IMR-90 (cell line): ENCODE results near the gene NEGR1. TPM values are rescaled to one million over a fixed set of nuclear protein-coding genes. Genes with fewer than 3 reads are reported as not detected.

Experiments used
- ATAC-seq: fragments of 200-7000 bp; cut with Tn5 transposase; 2 replicates; pipeline ENCODE4 v1.9.1; 2020; ENCODE audit warnings: low read depth, mild to moderate bottlenecking, moderate library complexity
- BruUV-seq: library from RNA; stranded (reverse); fragments of 400-500 nt; replicated peaks from 2 replicates; lab custom pipeline; 2021; lab: Mats Ljungman, UMichigan
- CTCF ChIA-PET: fragments of 300-600 bp; formaldehyde crosslinking; extraction: SDS; loops from one replicate; lab custom pipeline; 2021; ENCODE audit warnings: antibody characterized with exemption; lab: Yijun Ruan, JAX
- POLR2A ChIA-PET: fragments of 300-600 bp; sonication (Branson Sonifier 250); formaldehyde crosslinking; loops from one replicate; lab custom pipeline; 2022; ENCODE audit warnings: antibody characterized with exemption; ENCODE audit not compliant: unreplicated experiment; lab: Charles Lee
- DNase-seq: peaks from one replicate; pipeline ENCODE4 v3.0.0; 2013
- H2AFZ ChIP-seq: replicated peaks from 2 replicates; pipeline ENCODE3; 2013; ENCODE audit warnings: low read length, mild to moderate bottlenecking; ENCODE audit not compliant: poor library complexity
- H2AK5ac ChIP-seq: 2 replicates; pipeline ENCODE4 v1.6.1; 2013; ENCODE audit warnings: low read depth, low read length, inconsistent platforms
- H2AK9ac ChIP-seq: replicated peaks from 2 replicates; pipeline ENCODE3; 2013; ENCODE audit warnings: mild to moderate bottlenecking, low read depth, low read length, moderate library complexity; ENCODE audit not compliant: poor library complexity
- H2BK120ac ChIP-seq: 2 replicates; pipeline ENCODE4 v1.6.1; 2013; ENCODE audit warnings: low read depth, low read length, inconsistent platforms
- H2BK15ac ChIP-seq: 3 replicates; pipeline ENCODE4 v1.6.1; 2013; ENCODE audit warnings: low read depth, low read length, inconsistent platforms
- H2BK20ac ChIP-seq: 2 replicates; pipeline ENCODE4 v1.6.1; 2013; ENCODE audit warnings: low read depth, mild to moderate bottlenecking, inconsistent platforms, low read length, moderate library complexity
- H2BK5ac ChIP-seq: 2 replicates; pipeline ENCODE4 v1.6.1; 2013; ENCODE audit warnings: mild to moderate bottlenecking, low read depth, low read length, inconsistent platforms; ENCODE audit not compliant: poor library complexity, severe bottlenecking
- H3K14ac ChIP-seq: replicated peaks from 2 replicates; pipeline ENCODE4 v1.6.1; 2013; ENCODE audit warnings: low read depth, low read length, inconsistent platforms
- H3K18ac ChIP-seq: 2 replicates; pipeline ENCODE4 v1.6.1; 2013; ENCODE audit warnings: low read depth, low read length, control low read depth
- H3K23ac ChIP-seq: 2 replicates; pipeline ENCODE4 v1.6.1; 2013; ENCODE audit warnings: low read depth, low read length, inconsistent platforms
- H3K27ac ChIP-seq: 2 replicates; pipeline ENCODE4 v1.5.1; 2013; ENCODE audit warnings: mild to moderate bottlenecking, control low read depth, low read length; ENCODE audit not compliant: insufficient read depth
- H3K27me3 ChIP-seq: 2 replicates; pipeline ENCODE4 v1.6.1; 2013; ENCODE audit warnings: low read length; ENCODE audit not compliant: control insufficient read depth, insufficient read depth
- H3K36me3 ChIP-seq: 2 replicates; pipeline ENCODE4 v1.6.1; 2013; ENCODE audit warnings: low read length, mixed read lengths; ENCODE audit not compliant: control insufficient read depth, insufficient read depth
- H3K4ac ChIP-seq: 2 replicates; pipeline ENCODE4 v1.6.1; 2013; ENCODE audit warnings: low read depth, low read length, inconsistent platforms
- H3K4me1 ChIP-seq: 2 replicates; pipeline ENCODE4 v1.6.1; 2013; ENCODE audit warnings: low read length, mixed read lengths; ENCODE audit not compliant: control insufficient read depth, insufficient read depth
- H3K4me2 ChIP-seq: 2 replicates; pipeline ENCODE4 v1.6.1; 2013; ENCODE audit warnings: low read depth, mild to moderate bottlenecking, control low read depth, low read length, moderate library complexity
- H3K4me3 ChIP-seq: 2 replicates; pipeline ENCODE4 v1.5.1; 2013; ENCODE audit warnings: low read depth, mild to moderate bottlenecking, control low read depth, low read length, moderate library complexity; ENCODE audit not compliant: insufficient read depth
- H3K56ac ChIP-seq: 2 replicates; pipeline ENCODE4 v1.6.1; 2013; ENCODE audit warnings: low read length, inconsistent platforms; ENCODE audit not compliant: insufficient read depth; ENCODE audit errors: extremely low read depth
- H3K79me1 ChIP-seq, 2 experiments: 2 replicates each; pipeline ENCODE4 v1.6.1; 2013; ENCODE audit warnings: low read length in 2 of 2, inconsistent platforms in 1 of 2, low read depth in 1 of 2
- H3K9ac ChIP-seq: 2 replicates; pipeline ENCODE4 v1.6.1; 2013; ENCODE audit warnings: low read depth, low read length, control low read depth
- H3K9me1 ChIP-seq: 2 replicates; pipeline ENCODE4 v1.6.1; 2013; ENCODE audit warnings: low read length, inconsistent platforms; ENCODE audit not compliant: insufficient read depth
- H3K9me3 ChIP-seq: 2 replicates; pipeline ENCODE4 v1.6.1; 2013; ENCODE audit warnings: low read length; ENCODE audit not compliant: control insufficient read depth, insufficient read depth
- H4K20me1 ChIP-seq: 2 replicates; pipeline ENCODE4 v1.6.1; 2013; ENCODE audit warnings: low read length, inconsistent platforms; ENCODE audit not compliant: insufficient read depth
- H4K5ac ChIP-seq: 2 replicates; pipeline ENCODE4 v1.6.1; 2013; ENCODE audit warnings: mild to moderate bottlenecking, low read depth, low read length, control low read depth
- H4K8ac ChIP-seq, 2 experiments: 2 replicates each; pipeline ENCODE4 v1.6.1; 2013; ENCODE audit warnings: low read depth in 2 of 2, low read length in 2 of 2, control low read depth in 1 of 2, inconsistent platforms in 1 of 2
- H4K91ac ChIP-seq: 2 replicates; pipeline ENCODE4 v1.6.1; 2013; ENCODE audit warnings: low read depth, low read length, inconsistent platforms; ENCODE audit not compliant: insufficient read depth
- NFE2L2 ChIP-seq: fragments of 150-350 bp; IDR thresholded peaks from 2 replicates; pipeline ENCODE4 v1.6.1; 2016; ENCODE audit warnings: low read depth, mild to moderate bottlenecking, low read length
- WGBS, 2 experiments: methylation state at CpG; one replicate each; pipeline versions ENCODE4 v1.1.5 to v1.1.7; 2013; ENCODE audit warnings: missing lambda C conversion rate in 2 of 2; ENCODE audit not compliant: insufficient read length in 1 of 2; ENCODE audit errors: extremely low coverage in 2 of 2; 5-methylcytosine and 5-hydroxymethylcytosine counted together
- dilution Hi-C: fragments of 300-500 bp; cut with HindIII; formaldehyde crosslinking; loops from one replicate; pipeline ENCODE4 v1.14.3; 2018; ENCODE audit warnings: low sequenced_read_pairs; ENCODE audit not compliant: unreplicated experiment
- in situ Hi-C: fragments of 300-500 bp; cut with MboI; formaldehyde crosslinking; loops from 3 replicates; pipeline ENCODE4 v1.14.3; 2019; ENCODE audit warnings: low sequenced_read_pairs, inconsistent platforms, mixed read lengths
- intact Hi-C: fragments of 100-400 bp; cut with micrococcal nuclease; formaldehyde crosslinking; loops from 2 replicates; pipeline ENCODE4 v1.10.0; 2022
- polyA plus RNA-seq, 3 experiments: library from polyadenylated mRNA; depleted of rRNA; stranded (reverse); fragments of >200 nt; gene quantifications; 2 replicates each; pipeline ENCODE4 v1.2.3, GENCODE V29; 2012; ENCODE audit warnings: low replicate concordance in 1 of 3
- total RNA-seq: library from RNA; depleted of rRNA; stranded (reverse); fragments of >200 nt; gene quantifications from 2 replicates; pipeline ENCODE4 v1.2.3, GENCODE V29; 2012

Gene NEGR1
- total and polyA plus RNA-seq, 2 of the 4 experiments (the other 2 are of a cell fraction), result 5.1 to 9.1 TPM

- Histone ChIP-seq H2BK5ac (no peak overlapping the region), H3K9me3 (no peaks in the 10 kb centered on the region), H3K36me3 (no peaks in the 10 kb centered on the region), H2AFZ (no peak overlapping the region), H2BK120ac (no peak overlapping the region), H3K56ac (no peak overlapping the region), H4K91ac (no peak overlapping the region), H3K9me1 (no peaks in the 10 kb centered on the region), H3K4ac (no peak overlapping the region), H3K14ac (no peak overlapping the region), H3K4me1 (no peaks in the 10 kb centered on the region), H4K8ac (no peak overlapping the region), H2AK5ac (no peak overlapping the region), H3K18ac (no peak overlapping the region), H4K5ac (no peak overlapping the region), H3K27me3 (no peaks in the 10 kb centered on the region), H3K23ac (no peak overlapping the region), H3K79me1 (no peaks in the 10 kb centered on the region), H4K20me1 (no peaks in the 10 kb centered on the region), H3K27ac (no peak overlapping the region), H3K4me2 (no peak overlapping the region), H2BK20ac (no peak overlapping the region), H2AK9ac (no peak overlapping the region), H3K4me3 (no peak overlapping the region), H3K9ac (no peak overlapping the region), H2BK15ac (no peak overlapping the region)
- no peak for TF ChIP-seq NFE2L2
- ChIA-PET POLR2A (no interaction called here), CTCF (interaction anchor here (0.5 kb wide), 1 partner anchor 281 kb away, joined by 3 read pairs; no protein-coding TSS in a partner anchor)
- WGBS, 2 experiments, result no CpG with 5 or more reads among the region's 2 CpGs
- no TSS peak for BruUV-seq
- DNase-seq, result no peak
- dilution Hi-C loops (no loop called here), in situ Hi-C loops (no loop called here), intact Hi-C loops (no loop called here)
- ATAC-seq, result no peak
These were observed 331.8 kb downstream of the NEGR1 start for GRCh38 chr1:71950579-71950978.
